ENCODE measurements around the gene PKMYT1.

PKMYT1 gene

DNA sequence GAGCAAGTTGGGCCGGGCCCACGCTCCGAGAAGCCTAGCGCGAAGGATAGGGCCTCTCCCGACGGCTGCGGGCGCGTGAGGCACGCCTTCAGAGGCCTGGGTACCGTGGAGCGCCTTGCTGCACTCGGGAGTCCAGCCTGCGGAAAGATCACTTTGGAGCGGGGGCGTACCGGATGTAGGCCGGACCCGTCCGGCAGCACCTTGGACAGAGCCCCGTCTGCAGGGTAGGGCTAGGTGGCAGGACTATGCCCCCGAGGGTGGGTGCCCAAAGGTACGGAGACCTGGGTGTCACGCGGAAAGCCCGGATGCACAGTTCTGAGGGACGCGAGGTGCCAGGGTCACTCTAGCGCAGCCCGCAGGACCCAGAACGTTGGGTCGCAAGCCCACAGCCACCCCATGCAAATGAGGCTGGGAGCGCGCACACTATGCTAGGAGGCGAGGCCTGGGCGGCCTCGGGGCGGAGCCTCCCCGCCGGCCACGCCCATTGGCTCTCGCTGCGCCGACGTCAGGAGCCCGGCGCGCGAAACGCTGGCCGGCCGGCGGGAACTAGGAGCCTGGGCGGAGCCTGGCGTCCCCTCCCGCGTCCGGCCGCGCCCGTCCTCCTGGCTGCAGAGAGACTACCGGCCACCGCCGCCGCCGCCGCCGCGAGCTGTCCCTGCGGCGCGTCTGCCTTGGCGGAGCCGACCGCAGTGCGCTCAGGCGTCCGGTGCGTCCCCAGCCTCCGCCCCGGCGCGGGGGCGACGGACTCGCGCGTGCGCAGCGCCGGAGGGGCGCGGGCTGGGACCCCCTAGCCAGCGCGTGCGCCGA lies 11.3 kb downstream of the PKMYT1 start, which contains the start of gene PAQR4:
TSS of gene PAQR4 (plus strand) at position 611 of the 807 bp plus-strand sequence. CDS start 327 bp downstream, outside the sequence.
- H3K4me1 ChIP-seq (ENCODE audit: control insufficient read depth, insufficient read depth, low read length) = peaks cover 5% of the 10 kb centered on the region

DNA sequence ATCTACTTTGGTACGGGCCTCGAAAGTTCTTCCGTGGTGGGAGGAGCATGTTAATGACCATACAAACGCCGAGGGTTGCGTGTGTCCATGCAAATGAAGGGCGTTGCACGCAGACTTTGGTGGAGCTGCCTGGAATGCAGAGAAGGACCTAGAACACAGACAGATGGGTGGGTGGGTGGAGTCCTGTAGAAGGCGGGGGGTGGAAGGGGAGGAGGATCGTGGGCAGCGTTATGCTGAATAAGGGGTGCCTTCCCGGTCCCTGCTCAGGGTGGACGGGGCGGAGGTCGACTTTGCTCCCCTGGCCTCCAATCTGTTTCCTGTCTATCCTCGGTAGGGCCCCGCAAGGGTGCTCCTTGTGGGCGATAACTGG lies 11.9 kb downstream of the PKMYT1 start:
- Histone ChIP-seq H3K4me3 (ENCODE audit: low read depth, low read length) (peak overlapping the region; percentile 72), H3K9me3 (ENCODE audit: control insufficient read depth, insufficient read depth, low read length) (no peaks in the 10 kb centered on the region), H3K27me3 (ENCODE audit: control insufficient read depth, insufficient read depth, low read length) (peaks cover 4% of the 10 kb centered on the region), H3K36me3 (ENCODE audit: control insufficient read depth, insufficient read depth, low read length) (peaks cover 20% of the 10 kb centered on the region), H3K9ac (ENCODE audit: low read depth, low read length) (no peak overlapping the region), H3K4me1 (ENCODE audit: control insufficient read depth, insufficient read depth, low read length) (peaks cover 5% of the 10 kb centered on the region)

More for the DNA sequence above, 11.3 kb downstream of the PKMYT1 start, which contains the start of gene PAQR4:
- peaks cover 24% of the 10 kb centered on the region for H3K36me3 ChIP-seq (ENCODE audit: control insufficient read depth, insufficient read depth, low read length)
- H3K27me3 ChIP-seq (ENCODE audit: control insufficient read depth, insufficient read depth, low read length) = peaks cover 4% of the 10 kb centered on the region
- peak within 1 kb of the TSS; percentile 72 for H3K4me3 ChIP-seq (ENCODE audit: low read depth, low read length)
- H3K9ac ChIP-seq (ENCODE audit: low read depth, low read length) = peak within 1 kb of the TSS; percentile 60
- no peaks in the 10 kb centered on the region for H3K9me3 ChIP-seq (ENCODE audit: control insufficient read depth, insufficient read depth, low read length)

DNA sequence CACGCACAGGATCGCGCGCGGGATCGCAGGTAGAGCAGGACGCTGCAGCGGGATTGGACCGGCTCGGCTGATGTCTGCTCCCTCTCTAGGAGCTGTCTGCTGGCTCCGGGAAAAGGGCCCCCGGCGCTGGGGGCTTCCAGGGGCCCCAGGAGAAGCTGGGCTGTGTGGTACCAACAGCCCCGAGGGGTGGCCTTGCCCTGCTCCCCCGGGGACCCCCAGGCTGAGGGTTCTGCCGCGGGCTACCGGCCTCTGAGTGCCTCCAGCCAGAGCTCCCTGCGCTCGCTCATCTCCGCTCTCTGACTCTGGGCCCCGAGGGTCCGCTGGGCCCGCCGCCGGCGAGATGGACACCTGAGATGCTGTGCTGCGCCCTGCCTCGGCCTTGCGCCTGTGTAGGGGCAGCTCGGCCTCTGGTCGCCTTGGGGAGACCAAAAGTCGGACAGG lies 12.5 kb downstream of the PKMYT1 start:
- H3K36me3 ChIP-seq (ENCODE audit: control insufficient read depth, insufficient read depth, low read length) = peaks cover 15% of the 10 kb centered on the region
- no peak overlapping the region for H3K9ac ChIP-seq (ENCODE audit: low read depth, low read length)
- H3K4me1 ChIP-seq (ENCODE audit: control insufficient read depth, insufficient read depth, low read length) = peaks cover 5% of the 10 kb centered on the region
- H3K27me3 ChIP-seq (ENCODE audit: control insufficient read depth, insufficient read depth, low read length) = peaks cover 4% of the 10 kb centered on the region
- peak overlapping the region; percentile 4 for H3K4me3 ChIP-seq (ENCODE audit: low read depth, low read length)
- no peaks in the 10 kb centered on the region for H3K9me3 ChIP-seq (ENCODE audit: control insufficient read depth, insufficient read depth, low read length)

DNA sequence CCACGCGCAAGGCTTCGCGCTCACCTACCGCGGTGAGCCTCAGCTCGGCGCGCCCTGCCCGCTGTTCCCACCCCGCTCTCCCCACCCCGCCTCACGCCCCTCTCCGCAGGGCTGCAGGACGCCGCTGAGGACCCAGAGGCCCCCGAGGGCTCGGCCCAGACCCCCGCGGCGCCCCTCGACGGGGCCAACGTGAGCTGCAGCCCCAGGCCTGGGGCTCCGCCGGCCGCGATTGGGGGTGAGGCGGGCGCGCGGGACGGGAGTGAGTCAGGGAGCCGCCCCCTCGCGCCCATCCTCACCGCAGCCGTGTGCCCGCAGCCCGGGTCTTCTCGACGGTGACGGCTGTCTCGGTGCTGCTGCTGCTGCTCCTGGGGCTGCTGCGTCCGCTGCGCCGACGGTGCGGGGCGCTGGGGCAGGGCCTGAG lies 13.0 kb downstream of the PKMYT1 start:
- H3K9me3 ChIP-seq (ENCODE audit: control insufficient read depth, insufficient read depth, low read length) = no peaks in the 10 kb centered on the region
- peaks cover 4% of the 10 kb centered on the region for H3K27me3 ChIP-seq (ENCODE audit: control insufficient read depth, insufficient read depth, low read length)
- H3K4me1 ChIP-seq (ENCODE audit: control insufficient read depth, insufficient read depth, low read length) = peaks cover 5% of the 10 kb centered on the region
- H3K9ac ChIP-seq (ENCODE audit: low read depth, low read length) = no peak overlapping the region
- H3K4me3 ChIP-seq (ENCODE audit: low read depth, low read length) = peak overlapping the region; percentile 4
- peaks cover 10% of the 10 kb centered on the region for H3K36me3 ChIP-seq (ENCODE audit: control insufficient read depth, insufficient read depth, low read length)

DNA sequence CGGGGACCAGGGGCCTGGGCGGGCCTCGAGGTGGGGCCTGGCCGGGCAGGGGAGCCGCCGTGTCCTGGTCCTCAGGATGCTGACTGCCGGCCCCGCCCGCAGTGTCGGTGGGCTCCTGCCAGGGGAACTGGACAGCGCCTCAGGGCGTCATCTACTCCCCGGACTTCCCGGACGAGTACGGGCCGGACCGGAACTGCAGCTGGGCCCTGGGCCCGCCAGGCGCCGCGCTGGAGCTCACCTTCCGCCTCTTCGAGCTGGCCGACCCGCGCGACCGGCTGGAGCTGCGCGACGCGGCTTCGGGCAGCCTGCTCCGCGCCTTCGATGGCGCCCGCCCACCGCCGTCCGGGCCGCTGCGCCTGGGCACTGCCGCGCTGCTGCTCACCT lies 13.4 kb downstream of the PKMYT1 start:
- Histone ChIP-seq H3K9me3 (ENCODE audit: control insufficient read depth, insufficient read depth, low read length) (no peaks in the 10 kb centered on the region), H3K4me1 (ENCODE audit: control insufficient read depth, insufficient read depth, low read length) (peaks cover 5% of the 10 kb centered on the region), H3K27me3 (ENCODE audit: control insufficient read depth, insufficient read depth, low read length) (peaks cover 4% of the 10 kb centered on the region), H3K36me3 (ENCODE audit: control insufficient read depth, insufficient read depth, low read length) (peaks cover 6% of the 10 kb centered on the region), H3K9ac (ENCODE audit: low read depth, low read length) (no peak overlapping the region), H3K4me3 (ENCODE audit: low read depth, low read length) (no peak overlapping the region)

DNA sequence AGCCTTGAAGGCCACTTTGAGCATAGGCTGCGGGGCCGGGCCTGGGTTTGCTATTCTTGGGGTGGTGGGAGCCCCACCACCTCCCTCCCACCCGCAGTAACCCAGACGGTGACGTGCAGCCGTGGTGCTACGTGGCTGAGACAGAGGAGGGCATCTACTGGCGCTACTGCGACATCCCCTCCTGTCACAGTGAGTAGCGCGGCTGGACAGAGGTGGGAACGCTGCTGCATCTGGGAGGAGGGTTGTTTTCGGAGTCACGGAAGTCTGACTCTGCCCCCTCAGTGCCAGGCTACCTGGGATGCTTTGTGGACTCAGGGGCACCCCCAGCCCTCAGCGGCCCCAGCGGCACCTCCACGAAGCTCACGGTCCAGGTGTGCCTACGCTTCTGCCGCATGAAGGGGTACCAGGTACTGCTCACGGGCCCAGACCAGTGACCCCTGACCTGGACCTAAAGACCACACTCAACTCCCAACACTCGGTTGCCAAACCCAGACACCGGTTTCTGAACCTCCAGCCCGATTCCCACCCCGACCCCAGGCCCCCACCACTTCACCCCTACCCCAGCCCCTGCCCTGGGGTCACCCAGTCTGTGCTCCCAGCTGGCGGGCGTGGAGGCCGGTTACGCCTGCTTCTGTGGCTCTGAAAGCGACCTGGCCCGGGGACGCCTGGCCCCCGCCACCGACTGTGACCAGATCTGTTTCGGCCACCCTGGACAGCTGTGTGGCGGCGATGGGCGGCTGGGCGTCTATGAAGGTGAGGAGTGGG lies 14.0 kb downstream of the PKMYT1 start:
- Histone ChIP-seq H3K9me3 (ENCODE audit: control insufficient read depth, insufficient read depth, low read length) (no peaks in the 10 kb centered on the region), H3K9ac (ENCODE audit: low read depth, low read length) (no peak overlapping the region), H3K4me1 (ENCODE audit: control insufficient read depth, insufficient read depth, low read length) (peaks cover 5% of the 10 kb centered on the region), H3K4me3 (ENCODE audit: low read depth, low read length) (no peak overlapping the region), H3K36me3 (ENCODE audit: control insufficient read depth, insufficient read depth, low read length) (peaks cover 2% of the 10 kb centered on the region), H3K27me3 (ENCODE audit: control insufficient read depth, insufficient read depth, low read length) (peaks cover 4% of the 10 kb centered on the region)

DNA sequence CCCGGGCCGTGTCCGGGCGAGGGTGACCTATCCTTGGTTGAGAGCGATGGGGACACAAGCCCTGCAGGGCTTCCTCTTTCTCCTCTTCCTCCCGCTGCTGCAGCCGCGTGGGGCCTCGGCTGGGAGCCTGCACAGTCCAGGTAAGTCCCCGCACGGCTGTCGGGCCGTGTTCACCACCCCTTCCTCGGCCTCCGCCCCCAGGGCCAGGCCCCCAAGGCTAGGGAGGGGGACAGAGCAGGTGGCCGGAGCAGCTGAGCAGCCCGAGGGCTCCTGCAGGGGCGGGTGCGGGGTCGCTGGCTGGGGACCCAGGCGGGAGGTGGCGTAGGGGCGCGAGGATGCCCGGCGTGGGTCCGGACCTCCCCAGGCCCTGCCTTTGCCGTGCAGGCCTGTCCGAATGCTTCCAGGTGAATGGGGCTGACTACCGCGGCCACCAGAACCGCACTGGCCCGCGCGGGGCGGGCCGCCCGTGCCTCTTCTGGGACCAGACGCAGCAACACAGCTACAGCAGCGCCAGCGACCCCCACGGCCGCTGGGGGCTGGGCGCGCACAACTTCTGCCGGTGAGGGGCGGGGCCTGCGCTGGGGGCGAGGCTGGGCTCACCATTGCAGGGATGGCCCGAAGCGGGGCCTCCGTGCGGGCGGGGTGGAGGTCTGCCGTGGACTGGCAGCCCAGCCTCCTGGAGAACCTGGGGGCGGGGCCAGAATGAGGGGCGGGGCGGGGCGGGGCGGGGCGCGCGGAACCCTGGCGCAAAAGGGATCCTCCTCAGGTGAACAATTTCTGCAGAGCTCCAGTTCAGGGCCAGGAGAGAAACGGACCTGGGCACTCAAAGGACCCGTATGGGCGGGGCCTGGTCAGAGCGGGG lies 15.5 kb downstream of the PKMYT1 start:
- Histone ChIP-seq H3K36me3 (ENCODE audit: control insufficient read depth, insufficient read depth, low read length) (no peaks in the 10 kb centered on the region), H3K4me3 (ENCODE audit: low read depth, low read length) (peak overlapping the region; percentile 77), H3K9ac (ENCODE audit: low read depth, low read length) (peak overlapping the region; percentile 47), H3K9me3 (ENCODE audit: control insufficient read depth, insufficient read depth, low read length) (no peaks in the 10 kb centered on the region), H3K27me3 (ENCODE audit: control insufficient read depth, insufficient read depth, low read length) (peaks cover 4% of the 10 kb centered on the region), H3K4me1 (ENCODE audit: control insufficient read depth, insufficient read depth, low read length) (peaks cover 3% of the 10 kb centered on the region)

DNA sequence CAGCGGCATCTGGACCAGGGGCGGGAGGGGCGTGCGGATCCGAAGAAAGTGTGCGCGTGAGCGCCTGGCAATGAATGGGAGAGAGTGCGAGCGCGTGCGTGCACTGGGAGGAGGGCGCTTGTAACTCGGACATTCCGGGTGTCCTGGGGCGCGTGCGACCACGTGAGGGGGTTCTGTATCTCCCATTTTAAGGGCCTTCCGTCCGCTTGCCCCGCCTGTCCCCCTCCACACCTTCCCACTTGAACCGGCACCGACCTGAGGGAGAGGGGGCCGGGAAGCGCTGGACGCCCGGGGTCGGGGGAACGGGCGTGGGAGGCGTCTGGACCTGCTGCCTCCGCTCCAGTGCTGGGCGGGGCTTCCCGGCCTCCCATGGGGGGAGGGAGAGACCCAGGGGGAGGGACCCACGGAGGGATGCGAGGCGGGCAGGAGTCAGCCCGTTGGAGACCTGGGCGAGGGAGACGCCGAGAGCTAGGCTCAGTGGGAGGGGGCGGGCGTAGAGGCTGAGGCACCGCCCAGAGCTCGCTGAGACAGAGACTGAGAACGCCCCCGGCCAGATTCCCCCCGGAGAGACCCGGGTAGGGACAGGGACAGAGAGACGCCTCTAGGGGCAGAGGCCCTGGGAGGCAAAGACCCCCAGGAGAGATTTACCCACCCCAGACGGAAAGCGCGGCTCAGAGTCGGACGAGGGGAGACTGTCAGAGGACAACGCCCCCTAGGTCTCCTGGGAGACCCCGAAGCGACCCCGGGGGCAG lies 16.3 kb downstream of the PKMYT1 start, which contains the start of gene KREMEN2:
TSS of gene KREMEN2 (plus strand) at position 553 of the 752 bp plus-strand sequence. CDS start 246 bp downstream, outside the sequence.
- H3K9me3 ChIP-seq (ENCODE audit: control insufficient read depth, insufficient read depth, low read length) = no peaks in the 10 kb centered on the region
- H3K4me1 ChIP-seq (ENCODE audit: control insufficient read depth, insufficient read depth, low read length) = peaks cover 3% of the 10 kb centered on the region
- peak within 1 kb of the TSS; percentile 77 for H3K4me3 ChIP-seq (ENCODE audit: low read depth, low read length)
- no peaks in the 10 kb centered on the region for H3K36me3 ChIP-seq (ENCODE audit: control insufficient read depth, insufficient read depth, low read length)
- peaks cover 4% of the 10 kb centered on the region for H3K27me3 ChIP-seq (ENCODE audit: control insufficient read depth, insufficient read depth, low read length)
- H3K9ac ChIP-seq (ENCODE audit: low read depth, low read length) = peak within 1 kb of the TSS; percentile 47

DNA sequence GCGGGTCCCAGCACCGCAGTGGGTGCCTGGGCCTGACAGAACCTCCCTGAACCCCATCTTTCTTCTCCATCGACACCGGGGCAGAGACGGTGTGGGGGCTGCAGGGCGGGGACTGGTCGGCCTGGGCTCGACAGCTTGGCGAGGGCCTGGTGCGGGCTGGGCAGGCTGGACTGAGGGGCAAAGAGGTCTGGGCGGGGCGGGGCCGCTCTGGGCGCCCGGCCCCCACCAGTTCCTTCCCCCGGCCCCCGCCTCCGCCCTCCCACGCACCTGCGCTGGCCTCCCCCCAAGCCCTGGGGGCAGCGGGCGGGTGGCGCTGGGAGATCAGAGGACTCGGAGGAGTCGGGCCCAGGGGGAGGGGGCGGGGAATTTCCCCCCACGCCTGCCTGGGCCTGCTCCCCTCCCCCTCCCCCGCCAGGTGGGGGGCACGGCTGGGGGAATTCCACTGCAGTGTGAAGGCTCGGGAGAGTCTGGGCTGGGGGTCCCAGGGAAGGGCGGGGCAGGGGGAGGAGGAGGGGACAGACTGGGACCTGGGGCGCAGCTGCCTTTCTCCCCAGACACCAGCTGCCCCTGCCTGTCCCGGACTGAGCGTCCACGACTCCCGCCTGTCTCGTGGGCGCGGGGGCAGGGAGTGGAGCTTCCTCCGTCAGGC lies 17.0 kb downstream of the PKMYT1 start:
- peaks cover 4% of the 10 kb centered on the region for H3K27me3 ChIP-seq (ENCODE audit: control insufficient read depth, insufficient read depth, low read length)
- peaks cover 3% of the 10 kb centered on the region for H3K4me1 ChIP-seq (ENCODE audit: control insufficient read depth, insufficient read depth, low read length)
- H3K4me3 ChIP-seq (ENCODE audit: low read depth, low read length) = peak overlapping the region; percentile 77
- peak overlapping the region; percentile 24 for H3K9ac ChIP-seq (ENCODE audit: low read depth, low read length)
- no peaks in the 10 kb centered on the region for H3K9me3 ChIP-seq (ENCODE audit: control insufficient read depth, insufficient read depth, low read length)
- no peaks in the 10 kb centered on the region for H3K36me3 ChIP-seq (ENCODE audit: control insufficient read depth, insufficient read depth, low read length)

DNA sequence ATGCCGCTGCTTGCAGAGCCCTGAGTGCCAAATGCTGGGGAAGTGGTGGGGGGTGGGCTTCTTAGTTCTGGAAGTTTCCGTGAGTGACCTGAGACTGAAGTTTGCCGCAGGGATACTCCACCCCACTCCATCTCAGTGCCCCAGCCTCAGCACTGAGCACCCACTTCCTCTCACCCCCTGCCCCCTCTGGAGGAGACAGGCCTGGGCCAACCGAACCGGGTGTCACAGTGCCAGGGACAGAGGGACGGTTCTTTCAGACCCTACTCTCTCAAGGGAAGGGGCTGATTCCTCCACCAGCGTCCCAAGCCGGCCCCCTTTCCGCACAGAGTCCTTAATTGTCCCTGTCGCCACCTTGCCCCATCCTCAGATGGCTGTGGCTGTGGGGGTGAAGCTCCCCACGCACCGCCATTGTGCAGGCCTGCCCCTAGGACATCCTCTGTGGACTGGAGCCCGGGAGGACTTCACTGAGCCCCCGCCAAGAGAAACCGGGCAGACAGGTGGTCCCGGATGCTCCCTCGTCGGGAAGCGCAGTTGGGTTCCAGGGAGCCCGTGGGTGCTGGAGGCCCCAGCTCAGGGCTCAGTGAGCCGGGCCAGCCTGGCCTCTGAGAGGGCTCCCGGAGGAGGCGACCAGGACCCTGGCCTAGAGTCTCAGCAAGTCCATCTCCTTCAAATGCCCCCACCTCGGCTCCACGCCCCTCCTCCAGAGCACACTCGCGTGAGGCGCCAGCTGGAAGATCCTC lies 17.7 kb downstream of the PKMYT1 start:
- Histone ChIP-seq H3K4me3 (ENCODE audit: low read depth, low read length) (peak overlapping the region; percentile 49), H3K27me3 (ENCODE audit: control insufficient read depth, insufficient read depth, low read length) (no peaks in the 10 kb centered on the region), H3K9me3 (ENCODE audit: control insufficient read depth, insufficient read depth, low read length) (no peaks in the 10 kb centered on the region), H3K9ac (ENCODE audit: low read depth, low read length) (no peak overlapping the region), H3K36me3 (ENCODE audit: control insufficient read depth, insufficient read depth, low read length) (no peaks in the 10 kb centered on the region), H3K4me1 (ENCODE audit: control insufficient read depth, insufficient read depth, low read length) (no peaks in the 10 kb centered on the region)
